H9 (cell line): ENCODE measurements around the gene DCDC2C. TPM values are rescaled to one million over a fixed set of nuclear protein-coding genes. Genes with fewer than 3 reads are reported as not detected.

Source experiments
- DNase-seq: peaks from one replicate; pipeline ENCODE4 v3.0.0-alpha.2; 2017
- H2AFZ ChIP-seq: one replicate; pipeline ENCODE4 v1.6.1; 2013; ENCODE audit warnings: mild to moderate bottlenecking, low read length, control low read depth, moderate library complexity
- H2AK5ac ChIP-seq: 2 replicates; pipeline ENCODE4 v1.6.1; 2013; ENCODE audit warnings: low read length, control low read depth, mixed read lengths; ENCODE audit not compliant: insufficient read length
- H2BK120ac ChIP-seq: one replicate; pipeline ENCODE4 v1.6.1; 2013; ENCODE audit warnings: low read depth, mild to moderate bottlenecking, low read length, control low read depth, inconsistent platforms; ENCODE audit not compliant: poor library complexity, severe bottlenecking
- H2BK12ac ChIP-seq: 2 replicates; pipeline ENCODE4 v1.6.1; 2013; ENCODE audit warnings: low read length, control low read depth, mixed read lengths, low read depth; ENCODE audit not compliant: insufficient read length
- H2BK15ac ChIP-seq: 2 replicates; pipeline ENCODE4 v1.6.1; 2013; ENCODE audit warnings: low read depth, low read length, control low read depth
- H2BK20ac ChIP-seq: one replicate; pipeline ENCODE4 v1.6.1; 2013; ENCODE audit warnings: low read depth, mild to moderate bottlenecking, low read length, control low read depth, inconsistent platforms; ENCODE audit not compliant: poor library complexity, severe bottlenecking
- H2BK5ac ChIP-seq: 2 replicates; pipeline ENCODE4 v1.6.1; 2013; ENCODE audit warnings: low read length, control low read depth, mixed read lengths; ENCODE audit not compliant: insufficient read length
- H3K14ac ChIP-seq: 2 replicates; pipeline ENCODE4 v1.6.1; 2013; ENCODE audit warnings: low read length, control low read depth; ENCODE audit not compliant: insufficient read depth
- H3K18ac ChIP-seq: 2 replicates; pipeline ENCODE4 v1.6.1; 2013; ENCODE audit warnings: low read depth, mild to moderate bottlenecking, mixed read lengths, low read length, control low read depth; ENCODE audit not compliant: insufficient read length
- H3K23ac ChIP-seq: 2 replicates; pipeline ENCODE4 v1.6.1; 2013; ENCODE audit warnings: low read length, control low read depth, mixed read lengths, low read depth; ENCODE audit not compliant: insufficient read length
- H3K23me2 ChIP-seq: 2 replicates; pipeline ENCODE4 v1.6.1; 2013; ENCODE audit warnings: low read depth, mild to moderate bottlenecking, mixed read lengths, low read length, control low read depth; ENCODE audit not compliant: insufficient read length, poor library complexity, severe bottlenecking
- H3K27ac ChIP-seq: 2 replicates; pipeline ENCODE4 v1.5.1; 2013; ENCODE audit warnings: low read length, control low read depth, mixed read lengths, low read depth; ENCODE audit not compliant: insufficient read length
- H3K27me3 ChIP-seq: 2 replicates; pipeline ENCODE4 v1.6.1; 2013; ENCODE audit warnings: low read length, control low read depth, inconsistent platforms; ENCODE audit not compliant: insufficient read depth
- H3K4ac ChIP-seq: 2 replicates; pipeline ENCODE4 v1.6.1; 2013; ENCODE audit warnings: low read depth, mild to moderate bottlenecking, control low read depth, inconsistent platforms, low read length, moderate library complexity
- H3K4me1 ChIP-seq: 2 replicates; pipeline ENCODE4 v1.6.1; 2013; ENCODE audit warnings: low read length, control low read depth, inconsistent platforms; ENCODE audit not compliant: insufficient read depth
- H3K4me2 ChIP-seq: 2 replicates; pipeline ENCODE4 v1.6.1; 2013; ENCODE audit warnings: low read length, control low read depth, mixed read lengths; ENCODE audit not compliant: insufficient read length, insufficient read depth
- H3K56ac ChIP-seq: 2 replicates; pipeline ENCODE4 v1.6.1; 2013; ENCODE audit warnings: low read depth, mild to moderate bottlenecking, mixed read lengths, low read length, control low read depth; ENCODE audit not compliant: insufficient read length
- H3K79me1 ChIP-seq: 2 replicates; pipeline ENCODE4 v1.6.1; 2013; ENCODE audit warnings: low read depth, mild to moderate bottlenecking, moderate library complexity, low read length, control low read depth, inconsistent platforms; ENCODE audit not compliant: insufficient read depth, poor library complexity, severe bottlenecking
- H3K79me2 ChIP-seq: 2 replicates; pipeline ENCODE4 v1.6.1; 2013; ENCODE audit warnings: low read length, control low read depth, inconsistent platforms; ENCODE audit not compliant: insufficient read depth
- H3K9ac ChIP-seq: 2 replicates; pipeline ENCODE4 v1.6.1; 2013; ENCODE audit warnings: low read length, control low read depth, mixed read lengths; ENCODE audit not compliant: insufficient read length; ENCODE audit errors: extremely low read depth
- H3K9me3 ChIP-seq: one replicate; pipeline ENCODE4 v1.6.1; 2013; ENCODE audit warnings: low read depth, low read length, inconsistent platforms; ENCODE audit not compliant: control insufficient read depth
- H3T11ph ChIP-seq: one replicate; pipeline ENCODE4 v1.6.1; 2013; ENCODE audit warnings: mild to moderate bottlenecking, low read length, control low read depth, inconsistent platforms
- H4K20me1 ChIP-seq: one replicate; pipeline ENCODE4 v1.6.1; 2013; ENCODE audit not compliant: control insufficient read depth, insufficient read length, insufficient read depth
- H4K5ac ChIP-seq: 2 replicates; pipeline ENCODE4 v1.6.1; 2013; ENCODE audit warnings: low read depth, mild to moderate bottlenecking, mixed read lengths, low read length, control low read depth; ENCODE audit not compliant: insufficient read length
- H4K8ac ChIP-seq: replicated peaks from 2 replicates; pipeline ENCODE4 v1.6.1; 2013; ENCODE audit warnings: low read length, control low read depth, mixed read lengths, low read depth; ENCODE audit not compliant: insufficient read length
- H4K91ac ChIP-seq: 2 replicates; pipeline ENCODE4 v1.6.1; 2013; ENCODE audit warnings: low read depth, mild to moderate bottlenecking, moderate library complexity, mixed read lengths, low read length, control low read depth; ENCODE audit not compliant: insufficient read length
- H3K27ac Mint-ChIP-seq, 3 experiments: 2 replicates in 2 of 3; 3 replicates in 1 of 3; pipeline ENCODE4 v1.8.0; 2020 to 2021; ENCODE audit warnings: mixed read lengths in 3 of 3, mild to moderate bottlenecking in 1 of 3, moderate library complexity in 1 of 3
- H3K27me3 Mint-ChIP-seq: 2 replicates; pipeline ENCODE4 v1.8.0; 2021; ENCODE audit warnings: low read depth, mild to moderate bottlenecking, moderate library complexity, mixed read lengths
- H3K36me3 Mint-ChIP-seq, 3 experiments: 2 replicates in 2 of 3; 3 replicates in 1 of 3; pipeline ENCODE4 v1.8.0; 2020 to 2021; ENCODE audit warnings: low read depth in 3 of 3, mixed read lengths in 3 of 3; ENCODE audit not compliant: insufficient read depth in 1 of 3
- H3K4me1 Mint-ChIP-seq, 2 experiments: 2 replicates each; pipeline ENCODE4 v1.8.0; 2020; ENCODE audit warnings: mixed read lengths in 2 of 2
- H3K4me3 Mint-ChIP-seq, 2 experiments: 2 replicates in 1 of 2; 3 replicates in 1 of 2; pipeline ENCODE4 v1.8.0; 2020 to 2021; ENCODE audit warnings: mild to moderate bottlenecking in 2 of 2, mixed read lengths in 2 of 2, moderate library complexity in 1 of 2
- H3K9me3 Mint-ChIP-seq, 2 experiments: 2 replicates in 1 of 2; 3 replicates in 1 of 2; pipeline ENCODE4 v1.8.0; 2020; ENCODE audit warnings: mild to moderate bottlenecking in 2 of 2, mixed read lengths in 2 of 2, moderate library complexity in 1 of 2
- WGBS: extraction: QIAGEN DNeasy Blood & Tissue Kit; methylation state at CpG from one replicate; pipeline ENCODE4 v1.1.7; 2013; ENCODE audit warnings: missing lambda C conversion rate, low lambda C conversion rate, mixed read lengths; ENCODE audit not compliant: insufficient read length; ENCODE audit errors: extremely low coverage; 5-methylcytosine and 5-hydroxymethylcytosine counted together
- total RNA-seq: library from RNA; stranded (reverse); gene quantifications from 2 replicates; pipeline ENCODE4 v1.2.1, GENCODE V29; 2021
- TF ChIP-seq, protein P1 (sequence below): fragments of 200-600 bp; sonication (generic); conservative IDR thresholded peaks from 3 replicates; pipeline ENCODE4 v1.8.0; 2021; ENCODE audit warnings: antibody characterized with exemption, mild to moderate bottlenecking

Gene DCDC2C
- total RNA-seq, 1 experiment from 2014 or later = not detected

DNA sequence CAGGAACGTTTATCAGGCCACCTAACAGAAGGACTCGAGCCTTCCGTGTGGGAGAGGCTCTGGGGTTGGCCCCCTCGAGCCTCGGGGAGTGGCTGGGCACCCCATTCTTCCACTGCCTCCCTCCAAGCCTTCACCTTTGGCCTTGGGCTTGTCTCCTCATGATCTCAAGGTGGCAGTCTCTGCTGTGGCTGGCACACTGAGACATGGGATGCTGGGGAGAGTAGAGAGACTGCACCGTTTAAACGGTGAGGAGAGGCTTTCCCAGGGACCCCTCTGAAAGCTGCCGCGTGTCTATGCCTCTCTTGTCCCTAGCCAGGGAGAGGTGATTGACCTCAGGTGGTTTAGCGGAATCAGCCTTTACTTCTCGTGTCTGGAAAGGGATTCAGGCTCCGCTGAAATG lies 71.0 kb downstream of the DCDC2C start:
- no peak overlapping the region for H3K4me3 Mint-ChIP-seq
- H2BK120ac ChIP-seq = no peak overlapping the region
- no peaks in the 10 kb centered on the region for H3K36me3 Mint-ChIP-seq

More for the DNA sequence above, 71.0 kb downstream of the DCDC2C start:
- H3K14ac ChIP-seq = no peak overlapping the region; the same call in 1 of the 2 replicates
- no peak overlapping the region for H2AFZ ChIP-seq
- H3K4me1 ChIP-seq = no peaks in the 10 kb centered on the region
- H3K27ac ChIP-seq = no peak overlapping the region
- H3T11ph ChIP-seq = no peak overlapping the region
- no peak overlapping the region for H2BK12ac ChIP-seq
- no peak overlapping the region for H3K56ac ChIP-seq
- no peak for DNase-seq
- no peak overlapping the region for H3K9ac ChIP-seq
- no peak overlapping the region for H3K27ac Mint-ChIP-seq
- H3K18ac ChIP-seq = no peak overlapping the region
- H3K4me2 ChIP-seq = no peak overlapping the region
- H3K4me1 Mint-ChIP-seq = 0 out of 4 replicates have a peak, but pooled peaks cover 0 to 3% of the 10 kb centered on the region in 2 experiments
- no peaks in the 10 kb centered on the region for H4K20me1 ChIP-seq
- no peaks in the 10 kb centered on the region for H3K27me3 ChIP-seq
- WGBS = no CpG with 5 or more reads among the region's 12 CpGs
- H2BK20ac ChIP-seq = no peak overlapping the region
- no peaks in the 10 kb centered on the region for H3K9me3 Mint-ChIP-seq
- H3K23me2 ChIP-seq = no peaks in the 10 kb centered on the region
- H2BK15ac ChIP-seq = no peak overlapping the region
- H3K79me1 ChIP-seq = no peaks in the 10 kb centered on the region
- no peak overlapping the region for H3K23ac ChIP-seq
- H3K9me3 ChIP-seq = no peaks in the 10 kb centered on the region
- H2AK5ac ChIP-seq = no peak overlapping the region
- H4K8ac ChIP-seq = no peak overlapping the region
- H2BK5ac ChIP-seq = no peak overlapping the region
- no peak overlapping the region for H3K4ac ChIP-seq
- peaks cover 14% of the 10 kb centered on the region for H3K27me3 Mint-ChIP-seq
- no peaks in the 10 kb centered on the region for H3K79me2 ChIP-seq
- no peak overlapping the region for H4K91ac ChIP-seq
- H4K5ac ChIP-seq = no peak overlapping the region
- TF ChIP-seq, protein P1, sequence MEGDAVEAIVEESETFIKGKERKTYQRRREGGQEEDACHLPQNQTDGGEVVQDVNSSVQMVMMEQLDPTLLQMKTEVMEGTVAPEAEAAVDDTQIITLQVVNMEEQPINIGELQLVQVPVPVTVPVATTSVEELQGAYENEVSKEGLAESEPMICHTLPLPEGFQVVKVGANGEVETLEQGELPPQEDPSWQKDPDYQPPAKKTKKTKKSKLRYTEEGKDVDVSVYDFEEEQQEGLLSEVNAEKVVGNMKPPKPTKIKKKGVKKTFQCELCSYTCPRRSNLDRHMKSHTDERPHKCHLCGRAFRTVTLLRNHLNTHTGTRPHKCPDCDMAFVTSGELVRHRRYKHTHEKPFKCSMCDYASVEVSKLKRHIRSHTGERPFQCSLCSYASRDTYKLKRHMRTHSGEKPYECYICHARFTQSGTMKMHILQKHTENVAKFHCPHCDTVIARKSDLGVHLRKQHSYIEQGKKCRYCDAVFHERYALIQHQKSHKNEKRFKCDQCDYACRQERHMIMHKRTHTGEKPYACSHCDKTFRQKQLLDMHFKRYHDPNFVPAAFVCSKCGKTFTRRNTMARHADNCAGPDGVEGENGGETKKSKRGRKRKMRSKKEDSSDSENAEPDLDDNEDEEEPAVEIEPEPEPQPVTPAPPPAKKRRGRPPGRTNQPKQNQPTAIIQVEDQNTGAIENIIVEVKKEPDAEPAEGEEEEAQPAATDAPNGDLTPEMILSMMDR = no peak
